Activated T-helper 17 cell treated with anti-CD3 and anti-CD28 coated beads, Interleukin-2, amount 50 U/mL, for 72 hours (primary cell): ENCODE results near the gene UFC1. TPM values are rescaled to one million over a fixed set of nuclear protein-coding genes. Genes with fewer than 3 reads are reported as not detected.

ENCODE experiments used
- ATAC-seq: fragments of 150-1000 bp; cut with Tn5 transposase; replicated peaks from 2 replicates; pipeline ENCODE4 v1.10.0; 2021; ENCODE audit warnings: mild to moderate bottlenecking, moderate library complexity
- H3K27ac Mint-ChIP-seq: one replicate; pipeline ENCODE4 v1.8.0; 2022; ENCODE audit warnings: mixed read lengths
- H3K27me3 Mint-ChIP-seq: one replicate; pipeline ENCODE4 v1.8.0; 2022; ENCODE audit warnings: mixed read lengths
- H3K36me3 Mint-ChIP-seq: one replicate; pipeline ENCODE4 v1.8.0; 2022; ENCODE audit warnings: low read depth, mild to moderate bottlenecking, mixed read lengths
- H3K4me1 Mint-ChIP-seq: one replicate; pipeline ENCODE4 v1.8.0; 2022; ENCODE audit warnings: mixed read lengths
- H3K4me3 Mint-ChIP-seq: one replicate; pipeline ENCODE4 v1.8.0; 2022; ENCODE audit warnings: mild to moderate bottlenecking, mixed read lengths
- H3K9me3 Mint-ChIP-seq: one replicate; pipeline ENCODE4 v1.8.0; 2022; ENCODE audit warnings: mixed read lengths
- total RNA-seq, 2 donors: library from RNA; stranded (reverse); gene quantifications; one replicate each; pipeline ENCODE4 v1.2.3, GENCODE V29; 2022

UFC1 gene
- total RNA-seq, 2 donors from 2014 or later = 184 to 209 TPM

GRCh38 chr1:161187311-161187710 is 33.5 kb downstream of the UFC1 start:
- H3K9me3 Mint-ChIP-seq = no peaks in the 10 kb centered on the region
- no peaks in the 10 kb centered on the region for H3K36me3 Mint-ChIP-seq
- ATAC-seq = no peak
- no peaks in the 10 kb centered on the region for H3K27me3 Mint-ChIP-seq
- peaks cover 51% of the 10 kb centered on the region for H3K4me1 Mint-ChIP-seq
- peak overlapping the region; percentile 69 for H3K4me3 Mint-ChIP-seq
- H3K27ac Mint-ChIP-seq = peak overlapping the region; percentile 85

GRCh38 chr1:161188381-161188780 is 34.6 kb downstream of the UFC1 start:
- ATAC-seq = no peak
- no peak overlapping the region for H3K4me3 Mint-ChIP-seq
- no peaks in the 10 kb centered on the region for H3K9me3 Mint-ChIP-seq
- peaks cover 48% of the 10 kb centered on the region for H3K4me1 Mint-ChIP-seq
- H3K36me3 Mint-ChIP-seq = no peaks in the 10 kb centered on the region
- no peaks in the 10 kb centered on the region for H3K27me3 Mint-ChIP-seq
- H3K27ac Mint-ChIP-seq = peak overlapping the region; percentile 28

GRCh38 chr1:161189036-161189435 is 35.3 kb downstream of the UFC1 start:
- Mint-ChIP-seq H3K4me3 (no peak overlapping the region), H3K9me3 (no peaks in the 10 kb centered on the region), H3K36me3 (no peaks in the 10 kb centered on the region), H3K4me1 (peaks cover 45% of the 10 kb centered on the region), H3K27ac (peak overlapping the region; percentile 28), H3K27me3 (no peaks in the 10 kb centered on the region)
- ATAC-seq = no peak

- Mint-ChIP-seq H3K36me3 (no peaks in the 10 kb centered on the region), H3K4me1 (peaks cover 28% of the 10 kb centered on the region)
Measured at GRCh38 chr1:161190962-161191521, 37.3 kb downstream of the UFC1 start.

GRCh38 chr1:161191971-161192370 is 38.2 kb downstream of the UFC1 start:
- no peak overlapping the region for H3K4me3 Mint-ChIP-seq
- no peak for ATAC-seq
- H3K9me3 Mint-ChIP-seq = no peaks in the 10 kb centered on the region
- no peaks in the 10 kb centered on the region for H3K27me3 Mint-ChIP-seq
- H3K27ac Mint-ChIP-seq = no peak overlapping the region
- no peaks in the 10 kb centered on the region for H3K36me3 Mint-ChIP-seq
- H3K4me1 Mint-ChIP-seq = peaks cover 23% of the 10 kb centered on the region

More at GRCh38 chr1:161190962-161191521, 37.3 kb downstream of the UFC1 start:
- H3K4me3 Mint-ChIP-seq = no peak overlapping the region
- ATAC-seq = no peak
- peak overlapping the region; percentile 20 for H3K27ac Mint-ChIP-seq
- H3K27me3 Mint-ChIP-seq = no peaks in the 10 kb centered on the region
- no peaks in the 10 kb centered on the region for H3K9me3 Mint-ChIP-seq

- Mint-ChIP-seq H3K27me3 (no peaks in the 10 kb centered on the region), H3K4me1 (peaks cover 16% of the 10 kb centered on the region), H3K36me3 (no peaks in the 10 kb centered on the region), H3K27ac (peak overlapping the region; percentile 34), H3K9me3 (no peaks in the 10 kb centered on the region), H3K4me3 (no peak overlapping the region)
- peak; percentile 96 for ATAC-seq
Measured at GRCh38 chr1:161192476-161193465, 39.0 kb downstream of the UFC1 start.

GRCh38 chr1:161193561-161194235 is 39.9 kb downstream of the UFC1 start:
- ATAC-seq = no peak
- H3K4me1 Mint-ChIP-seq = peaks cover 11% of the 10 kb centered on the region
- no peak overlapping the region for H3K4me3 Mint-ChIP-seq
- H3K36me3 Mint-ChIP-seq = no peaks in the 10 kb centered on the region
- H3K27ac Mint-ChIP-seq = peak overlapping the region; percentile 34
- no peaks in the 10 kb centered on the region for H3K9me3 Mint-ChIP-seq
- H3K27me3 Mint-ChIP-seq = no peaks in the 10 kb centered on the region

- Mint-ChIP-seq H3K27ac (no peak overlapping the region), H3K36me3 (no peaks in the 10 kb centered on the region), H3K4me1 (peaks cover 11% of the 10 kb centered on the region), H3K4me3 (no peak overlapping the region), H3K9me3 (no peaks in the 10 kb centered on the region), H3K27me3 (no peaks in the 10 kb centered on the region)
- no peak for ATAC-seq
Measured at GRCh38 chr1:161195171-161195570, 41.4 kb downstream of the UFC1 start.

GRCh38 chr1:161196111-161196510 is 42.3 kb downstream of the UFC1 start:
- peaks cover 16% of the 10 kb centered on the region for H3K4me1 Mint-ChIP-seq
- H3K27me3 Mint-ChIP-seq = no peaks in the 10 kb centered on the region
- no peaks in the 10 kb centered on the region for H3K36me3 Mint-ChIP-seq
- H3K4me3 Mint-ChIP-seq = no peak overlapping the region
- no peak for ATAC-seq
- H3K9me3 Mint-ChIP-seq = no peaks in the 10 kb centered on the region
- H3K27ac Mint-ChIP-seq = no peak overlapping the region

- H3K4me1 Mint-ChIP-seq = peaks cover 21% of the 10 kb centered on the region
- H3K36me3 Mint-ChIP-seq = no peaks in the 10 kb centered on the region
- H3K4me3 Mint-ChIP-seq = no peak overlapping the region
- no peaks in the 10 kb centered on the region for H3K27me3 Mint-ChIP-seq
- no peak overlapping the region for H3K27ac Mint-ChIP-seq
- no peak for ATAC-seq
- no peaks in the 10 kb centered on the region for H3K9me3 Mint-ChIP-seq
Measured at GRCh38 chr1:161196521-161197451, 43.0 kb downstream of the UFC1 start.

GRCh38 chr1:161197560-161198193 is 43.9 kb downstream of the UFC1 start:
- peaks cover 7% of the 10 kb centered on the region for H3K36me3 Mint-ChIP-seq
- H3K4me3 Mint-ChIP-seq = no peak overlapping the region
- ATAC-seq = no peak
- H3K9me3 Mint-ChIP-seq = no peaks in the 10 kb centered on the region
- no peak overlapping the region for H3K27ac Mint-ChIP-seq
- no peaks in the 10 kb centered on the region for H3K27me3 Mint-ChIP-seq
- peaks cover 16% of the 10 kb centered on the region for H3K4me1 Mint-ChIP-seq

- Mint-ChIP-seq H3K4me3 (no peak overlapping the region), H3K9me3 (no peaks in the 10 kb centered on the region), H3K27me3 (no peaks in the 10 kb centered on the region), H3K27ac (peak overlapping the region; percentile 89), H3K4me1 (peaks cover 15% of the 10 kb centered on the region), H3K36me3 (peaks cover 11% of the 10 kb centered on the region)
- ATAC-seq = no peak
Measured at GRCh38 chr1:161198194-161198896, 44.6 kb downstream of the UFC1 start.

GRCh38 chr1:161198897-161199431 is 45.2 kb downstream of the UFC1 start, which contains the start of gene ADAMTS4:
TSS of gene ADAMTS4 (minus strand) at chr1:161199054. CDS start at chr1:161198627, 427 bp downstream.
- no peaks in the 10 kb centered on the region for H3K9me3 Mint-ChIP-seq
- H3K36me3 Mint-ChIP-seq = peaks cover 17% of the 10 kb centered on the region
- H3K27me3 Mint-ChIP-seq = no peaks in the 10 kb centered on the region
- peaks cover 18% of the 10 kb centered on the region for H3K4me1 Mint-ChIP-seq
- peak within 1 kb of the TSS; percentile 89 for H3K27ac Mint-ChIP-seq
- no peak for ATAC-seq
- peak within 1 kb of the TSS; percentile 86 for H3K4me3 Mint-ChIP-seq
